Fibroblast of pulmonary artery (primary cell): ENCODE results near the gene TCF4.
A peak's percentile ranks its signal among the peaks of the same experiment; 100 is the strongest.

Source experiments
- DNase-seq: peaks from one replicate; pipeline ENCODE4 v3.0.0-alpha.2; 2010; ENCODE audit warnings: low read depth
- H3K4me3 ChIP-seq: replicated peaks from 2 replicates; pipeline ENCODE4 v1.5.1; 2011; ENCODE audit warnings: low read depth, mild to moderate bottlenecking, control low read depth, low read length, moderate library complexity
- CTCF ChIP-seq: IDR thresholded peaks from 2 replicates; pipeline ENCODE4 v1.5.1; 2011; ENCODE audit warnings: mild to moderate bottlenecking, control low read depth, low read length, inconsistent platforms; ENCODE audit errors: missing control alignments

TCF4 gene

GRCh38 chr18:55509631-55510324, 78.2 kb downstream of the TCF4 start:
- no peak for TF ChIP-seq CTCF
- peak; percentile 84 for DNase-seq
- peak overlapping the region; percentile 38 for H3K4me3 ChIP-seq

- no peak for DNase-seq
- TF ChIP-seq CTCF: no peak
- no peak overlapping the region for H3K4me3 ChIP-seq
Measured at GRCh38 chr18:55508651-55509050, 79.3 kb downstream of the TCF4 start.

GRCh38 chr18:55506074-55506473, 81.9 kb downstream of the TCF4 start:
- TF ChIP-seq CTCF: no peak
- DNase-seq: no peak
- H3K4me3 ChIP-seq: no peak overlapping the region

GRCh38 chr18:55504808-55505207, 83.2 kb downstream of the TCF4 start:
- TF ChIP-seq CTCF: no peak
- DNase-seq: no peak
- H3K4me3 ChIP-seq: no peak overlapping the region

GRCh38 chr18:55503167-55503820, 84.7 kb downstream of the TCF4 start:
- no peak for DNase-seq
- TF ChIP-seq CTCF: no peak
- no peak overlapping the region for H3K4me3 ChIP-seq

GRCh38 chr18:55501982-55502710, 85.8 kb downstream of the TCF4 start:
- peak; percentile 56 for DNase-seq
- H3K4me3 ChIP-seq: no peak overlapping the region

More at GRCh38 chr18:55501982-55502710, 85.8 kb downstream of the TCF4 start:
- TF ChIP-seq CTCF: no peak
